SK-N-SH treated with all-trans-retinoic acid at 6 μM for 48 hours (cell line): ENCODE results near the gene LARGE1.

Experiments
- ATAC-seq: fragments of 200-7000 bp; cut with Tn5 transposase; 3 replicates; pipeline ENCODE4 v1.9.1; 2020; ENCODE audit warnings: mild to moderate bottlenecking, moderate library complexity
- ARNTL ChIP-seq: fragments of 450-650 bp; formaldehyde crosslinking; IDR thresholded peaks from 2 replicates; pipeline ENCODE4 v1.5.0; 2020; ENCODE audit warnings: low read depth, mild to moderate bottlenecking, moderate library complexity, borderline replicate concordance
- CREB5 ChIP-seq: fragments of 250-450 bp; sonication (Bioruptor Pico); IDR thresholded peaks from 2 replicates; pipeline ENCODE4 v1.5.1; 2020; ENCODE audit warnings: low read depth, mild to moderate bottlenecking, moderate library complexity
- CSDC2 ChIP-seq: fragments of 250-450 bp; sonication (Bioruptor Pico); IDR thresholded peaks from 2 replicates; pipeline ENCODE4 v1.5.0; 2020; ENCODE audit warnings: mild to moderate bottlenecking, moderate library complexity
- CSRNP3 ChIP-seq: fragments of 250-450 bp; sonication (Bioruptor Pico); IDR thresholded peaks from 2 replicates; pipeline ENCODE4 v1.5.1; 2021; ENCODE audit warnings: mild to moderate bottlenecking, moderate library complexity
- ESRRG ChIP-seq: fragments of 250-450 bp; sonication (Bioruptor Pico); IDR thresholded peaks from 2 replicates; pipeline ENCODE4 v1.6.1; 2021; ENCODE audit warnings: mild to moderate bottlenecking
- GLIS3 ChIP-seq: fragments of 250-450 bp; sonication (Bioruptor Pico); IDR thresholded peaks from 2 replicates; pipeline ENCODE4 v1.5.0; 2020; ENCODE audit warnings: mild to moderate bottlenecking, moderate library complexity
- ISL1 ChIP-seq: fragments of 250-450 bp; sonication (Bioruptor Pico); IDR thresholded peaks from 2 replicates; pipeline ENCODE4 v2.1.2; 2022; ENCODE audit warnings: mild to moderate bottlenecking, moderate library complexity
- OSR1 ChIP-seq: fragments of 250-450 bp; sonication (Bioruptor Pico); IDR thresholded peaks from 2 replicates; pipeline ENCODE4 v1.8.0; 2022; ENCODE audit warnings: moderate library complexity, mild to moderate bottlenecking, inconsistent platforms
- PATZ1 ChIP-seq: fragments of 250-450 bp; sonication (Bioruptor Pico); IDR thresholded peaks from 2 replicates; pipeline ENCODE4 v1.8.0; 2020; ENCODE audit warnings: mild to moderate bottlenecking, moderate library complexity, borderline replicate concordance
- POU6F1 ChIP-seq: fragments of 250-450 bp; sonication (Bioruptor Pico); IDR thresholded peaks from 2 replicates; pipeline ENCODE4 v1.8.0; 2021; ENCODE audit warnings: low read depth, mild to moderate bottlenecking, moderate library complexity, borderline replicate concordance
- PPARA ChIP-seq: fragments of 250-450 bp; sonication (Bioruptor Pico); IDR thresholded peaks from 2 replicates; pipeline ENCODE4 v1.5.0; 2020; ENCODE audit warnings: mild to moderate bottlenecking, borderline replicate concordance
- TCF4 ChIP-seq: fragments of 250-450 bp; sonication (Bioruptor Pico); IDR thresholded peaks from 2 replicates; pipeline ENCODE4 v1.8.0; 2021; ENCODE audit warnings: mild to moderate bottlenecking, moderate library complexity, borderline replicate concordance
- TOX ChIP-seq: fragments of 250-450 bp; sonication (Bioruptor Pico); IDR thresholded peaks from 2 replicates; pipeline ENCODE4 v1.8.0; 2021; ENCODE audit warnings: mild to moderate bottlenecking, moderate library complexity, borderline replicate concordance
- TSHZ2 ChIP-seq: fragments of 250-450 bp; sonication (Bioruptor Pico); IDR thresholded peaks from 2 replicates; pipeline ENCODE4 v1.5.0; 2020; ENCODE audit warnings: mild to moderate bottlenecking, moderate library complexity
- ZC3H10 ChIP-seq: fragments of 250-450 bp; sonication (Bioruptor Pico); IDR thresholded peaks from 2 replicates; pipeline ENCODE4 v1.5.1; 2021; ENCODE audit warnings: mild to moderate bottlenecking, moderate library complexity
- ZFP3 ChIP-seq: fragments of 250-450 bp; sonication (Bioruptor Pico); IDR thresholded peaks from 2 replicates; pipeline ENCODE4 v1.5.0; 2020; ENCODE audit warnings: mild to moderate bottlenecking, moderate library complexity
- ZFP30 ChIP-seq: fragments of 450-650 bp; formaldehyde crosslinking; IDR thresholded peaks from 2 replicates; pipeline ENCODE4 v1.5.0; 2022; ENCODE audit warnings: mild to moderate bottlenecking, moderate library complexity
- ZNF70 ChIP-seq: fragments of 450-650 bp; formaldehyde crosslinking; IDR thresholded peaks from 2 replicates; pipeline ENCODE4 v1.5.0; 2020; ENCODE audit warnings: mild to moderate bottlenecking, moderate library complexity
- ZNF8 ChIP-seq: fragments of 450-650 bp; formaldehyde crosslinking; IDR thresholded peaks from 2 replicates; pipeline ENCODE4 v1.5.0; 2020; ENCODE audit warnings: mild to moderate bottlenecking, moderate library complexity

Gene LARGE1

GRCh38 chr22:33757041-33757801, 163.1 kb downstream of the LARGE1 start (continued):
- TF ChIP-seq PATZ1 (CRISPR knock-in tag): no peak
- TF ChIP-seq ESRRG: no peak
- no peak for TF ChIP-seq POU6F1
- TF ChIP-seq CREB5: no peak
- TF ChIP-seq OSR1 (CRISPR knock-in tag): no peak

GRCh38 chr22:33756508-33756949, 163.7 kb downstream of the LARGE1 start:
- ATAC-seq: no peak
- TF ChIP-seq TOX (CRISPR knock-in tag): no peak
- no peak for TF ChIP-seq ARNTL (CRISPR knock-in tag)
- TF ChIP-seq ZNF70: no peak
- TF ChIP-seq ZC3H10: no peak
- no peak for TF ChIP-seq CREB5
- TF ChIP-seq POU6F1: no peak
- TF ChIP-seq TSHZ2: no peak
- TF ChIP-seq ISL1 (CRISPR knock-in tag): no peak
- no peak for TF ChIP-seq ZFP30 (CRISPR knock-in tag)
- no peak for TF ChIP-seq GLIS3
- no peak for TF ChIP-seq ZNF8 (CRISPR knock-in tag)

- no peak for ATAC-seq
- TF ChIP-seq TCF4 (CRISPR knock-in tag) (no peak), ZFP3 (no peak), CSDC2 (CRISPR knock-in tag) (no peak), CREB5 (no peak), ISL1 (CRISPR knock-in tag) (no peak), CSRNP3 (CRISPR knock-in tag) (no peak), PPARA (CRISPR knock-in tag) (no peak), PATZ1 (CRISPR knock-in tag) (no peak), ZC3H10 (no peak), OSR1 (CRISPR knock-in tag) (no peak)
These were observed 171.6 kb downstream of the LARGE1 start for GRCh38 chr22:33748714-33749113.
